ENCODE measurements around the gene TNFRSF25.
A peak's percentile ranks its signal among the peaks of the same experiment; 100 is the strongest.

The TNFRSF25 gene

DNA sequence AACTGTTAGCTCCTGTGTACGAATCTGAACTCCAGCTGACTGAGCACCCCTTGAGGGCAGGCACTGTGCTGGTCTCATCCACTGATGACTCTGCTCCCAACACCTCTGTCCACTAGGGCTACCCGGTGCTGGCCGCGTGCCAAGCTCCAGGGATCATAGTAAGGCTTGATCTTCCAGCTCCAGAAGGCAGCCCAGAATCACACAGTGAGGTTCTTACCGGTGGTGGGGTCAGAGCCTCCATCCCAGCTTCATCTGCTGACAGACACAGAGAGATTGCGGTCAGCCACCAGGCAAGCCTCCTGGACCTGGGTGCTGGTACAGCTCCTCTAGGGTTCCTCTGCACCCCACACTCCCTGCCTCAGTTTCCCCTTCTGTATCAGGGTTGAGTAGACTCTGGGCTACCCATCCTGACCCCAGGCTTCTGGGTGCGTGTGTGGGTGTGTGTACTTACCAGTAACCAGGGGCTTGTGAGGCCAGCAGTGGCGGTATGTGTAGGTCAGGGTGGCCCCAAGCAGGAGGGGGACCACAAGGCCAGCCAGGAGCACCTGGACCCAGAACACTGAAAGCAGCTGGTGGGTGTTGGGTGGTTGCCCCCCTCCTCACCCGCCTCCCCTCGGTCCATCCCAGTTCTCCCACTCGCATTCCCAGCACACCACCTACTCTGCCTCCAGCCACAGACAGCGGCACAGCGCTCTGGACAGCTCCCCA, 3.4 kb downstream of the TNFRSF25 start:
- Histone ChIP-seq H3K9me3 (ENCODE audit: insufficient read depth, low read length, severe bottlenecking) (no peaks in the 10 kb centered on the region), H3K9ac (ENCODE audit: low read depth, low read length) (no peak overlapping the region), H3K4me3 (ENCODE audit: low read depth in 1 of 2, low read length in 2 of 2) (no peak overlapping the region), H3K36me3 (ENCODE audit: insufficient read depth, low read length) (no peaks in the 10 kb centered on the region), H2AFZ (ENCODE audit: low read depth, low read length) (no peak overlapping the region), H3K79me2 (ENCODE audit: insufficient read depth, low read length) (no peaks in the 10 kb centered on the region), H3K27me3 (ENCODE audit: insufficient read depth, low read length, poor library complexity) (peaks cover 13% of the 10 kb centered on the region), H4K20me1 (ENCODE audit: insufficient read depth, low read length) (peaks cover 4% of the 10 kb centered on the region; the same call in 1 of the 2 replicates), H3K4me1 (ENCODE audit: insufficient read depth, low read length) (peaks cover 19% of the 10 kb centered on the region), H3K27ac (ENCODE audit: low read length) (no peak overlapping the region), H3K4me2 (ENCODE audit: insufficient read depth, low read length) (no peak overlapping the region)
- TF ChIP-seq, protein P1, sequence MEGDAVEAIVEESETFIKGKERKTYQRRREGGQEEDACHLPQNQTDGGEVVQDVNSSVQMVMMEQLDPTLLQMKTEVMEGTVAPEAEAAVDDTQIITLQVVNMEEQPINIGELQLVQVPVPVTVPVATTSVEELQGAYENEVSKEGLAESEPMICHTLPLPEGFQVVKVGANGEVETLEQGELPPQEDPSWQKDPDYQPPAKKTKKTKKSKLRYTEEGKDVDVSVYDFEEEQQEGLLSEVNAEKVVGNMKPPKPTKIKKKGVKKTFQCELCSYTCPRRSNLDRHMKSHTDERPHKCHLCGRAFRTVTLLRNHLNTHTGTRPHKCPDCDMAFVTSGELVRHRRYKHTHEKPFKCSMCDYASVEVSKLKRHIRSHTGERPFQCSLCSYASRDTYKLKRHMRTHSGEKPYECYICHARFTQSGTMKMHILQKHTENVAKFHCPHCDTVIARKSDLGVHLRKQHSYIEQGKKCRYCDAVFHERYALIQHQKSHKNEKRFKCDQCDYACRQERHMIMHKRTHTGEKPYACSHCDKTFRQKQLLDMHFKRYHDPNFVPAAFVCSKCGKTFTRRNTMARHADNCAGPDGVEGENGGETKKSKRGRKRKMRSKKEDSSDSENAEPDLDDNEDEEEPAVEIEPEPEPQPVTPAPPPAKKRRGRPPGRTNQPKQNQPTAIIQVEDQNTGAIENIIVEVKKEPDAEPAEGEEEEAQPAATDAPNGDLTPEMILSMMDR (IDR thresholded peaks at IDR 0.05; ENCODE audit: borderline replicate concordance, extremely low read depth, low read length, poor library complexity, severe bottlenecking), result no peak
- TF ChIP-seq EZH2 (IDR thresholded peaks at IDR 0.05; ENCODE audit: borderline replicate concordance, low read depth, low read length, severe bottlenecking), result no peak
- ATAC-seq (ENCODE audit: insufficient read depth, low read depth), result no peak
- no peak for DNase-seq

GRCh38 chr1:6461538-6462411, 4.2 kb downstream of the TNFRSF25 start:
- no peak overlapping the region for H3K27ac ChIP-seq (ENCODE audit: low read length)
- no peak overlapping the region for H3K4me2 ChIP-seq (ENCODE audit: insufficient read depth, low read length)
- peaks cover 19% of the 10 kb centered on the region for H3K4me1 ChIP-seq (ENCODE audit: insufficient read depth, low read length)

GRCh38 chr1:6461051-6461530, 4.9 kb downstream of the TNFRSF25 start:
- TF ChIP-seq EZH2 (IDR thresholded peaks at IDR 0.05; ENCODE audit: borderline replicate concordance, low read depth, low read length, severe bottlenecking), result no peak
- TF ChIP-seq, protein P1 (IDR thresholded peaks at IDR 0.05; ENCODE audit: borderline replicate concordance, extremely low read depth, low read length, poor library complexity, severe bottlenecking), result no peak
- peaks cover 9% of the 10 kb centered on the region for H3K27me3 ChIP-seq (ENCODE audit: insufficient read depth, low read length, poor library complexity)
- no peaks in the 10 kb centered on the region for H4K20me1 ChIP-seq (ENCODE audit: insufficient read depth, low read length)
- peak overlapping the region; percentile 69 for H3K9ac ChIP-seq (ENCODE audit: low read depth, low read length)
- ATAC-seq (ENCODE audit: insufficient read depth, low read depth) (no peak), DNase-seq (no peak)
- no peaks in the 10 kb centered on the region for H3K9me3 ChIP-seq (ENCODE audit: insufficient read depth, low read length, severe bottlenecking)
- peak overlapping the region; percentile 64 for H3K4me2 ChIP-seq (ENCODE audit: insufficient read depth, low read length)
- no peaks in the 10 kb centered on the region for H3K79me2 ChIP-seq (ENCODE audit: insufficient read depth, low read length)
- peak overlapping the region; percentile 16 to 47; a peak in 2 of 4 replicates for H3K4me3 ChIP-seq (ENCODE audit: low read depth in 1 of 2, low read length in 2 of 2)
- peak overlapping the region; percentile 79 for H2AFZ ChIP-seq (ENCODE audit: low read depth, low read length)
- H3K4me1 ChIP-seq (ENCODE audit: insufficient read depth, low read length), result peaks cover 19% of the 10 kb centered on the region
- peak overlapping the region; percentile 69 for H3K27ac ChIP-seq (ENCODE audit: low read length)
- no peaks in the 10 kb centered on the region for H3K36me3 ChIP-seq (ENCODE audit: insufficient read depth, low read length)

More at GRCh38 chr1:6461538-6462411, 4.2 kb downstream of the TNFRSF25 start:
- H3K79me2 ChIP-seq (ENCODE audit: insufficient read depth, low read length), result no peaks in the 10 kb centered on the region
- peaks cover 13% of the 10 kb centered on the region for H3K27me3 ChIP-seq (ENCODE audit: insufficient read depth, low read length, poor library complexity)
- H2AFZ ChIP-seq (ENCODE audit: low read depth, low read length), result no peak overlapping the region
- TF ChIP-seq EZH2 (IDR thresholded peaks at IDR 0.05; ENCODE audit: borderline replicate concordance, low read depth, low read length, severe bottlenecking), result no peak
- TF ChIP-seq, protein P1 (IDR thresholded peaks at IDR 0.05; ENCODE audit: borderline replicate concordance, extremely low read depth, low read length, poor library complexity, severe bottlenecking), result no peak
- no peak overlapping the region for H3K9ac ChIP-seq (ENCODE audit: low read depth, low read length)
- no peaks in the 10 kb centered on the region for H3K36me3 ChIP-seq (ENCODE audit: insufficient read depth, low read length)
- ATAC-seq (ENCODE audit: insufficient read depth, low read depth) (no peak), DNase-seq (no peak)
- H4K20me1 ChIP-seq (ENCODE audit: insufficient read depth, low read length), result no peaks in the 10 kb centered on the region
- H3K9me3 ChIP-seq (ENCODE audit: insufficient read depth, low read length, severe bottlenecking), result no peaks in the 10 kb centered on the region
- no peak overlapping the region for H3K4me3 ChIP-seq (ENCODE audit: low read depth in 1 of 2, low read length in 2 of 2)

Data from DND-41 (cell line).